ENCODE data around the gene DLGAP1. TPM values are rescaled to one million over a fixed set of nuclear protein-coding genes. Genes with fewer than 3 reads are reported as not detected.

The DLGAP1 gene
- total RNA-seq, 1 experiment from 2014 or later: 0.39 TPM

GRCh38 chr18:4299395-4299794 is 155.7 kb downstream of the DLGAP1 start:
- no TSS peak for BruUV-seq (replicated peaks)
- Histone ChIP-seq H3K9ac (ENCODE audit: low read length) (no peak overlapping the region), H4K20me1 (ENCODE audit: insufficient read depth) (no peaks in the 10 kb centered on the region), H3K9me2 (ENCODE audit: insufficient read depth) (no peaks in the 10 kb centered on the region), H3K27ac (ENCODE audit: low read depth, low read length) (no peak overlapping the region), H3K4me1 (ENCODE audit: control insufficient read depth in 1 of 2, insufficient read depth in 2 of 2, low read length in 2 of 2) (no peaks in the 10 kb centered on the region), H3K27me3 (ENCODE audit: insufficient read depth, low read length) (no peaks in the 10 kb centered on the region), H3K36me3 (ENCODE audit: control insufficient read depth in 1 of 2, insufficient read depth in 2 of 2, low read length in 2 of 2) (no peaks in the 10 kb centered on the region), H2AFZ (ENCODE audit: low read depth, low read length, poor library complexity, severe bottlenecking) (no peak overlapping the region), H3K4me2 (ENCODE audit: low read length) (no peak overlapping the region), H3K9me3 (ENCODE audit: control insufficient read depth in 1 of 2, insufficient read depth in 1 of 2, low read depth in 1 of 2, low read length in 2 of 2) (peaks cover 0 to 3% of the 10 kb centered on the region in 2 experiments; a peak in 2 of 4 replicates), H3K4me3 (replicated peaks in 1 of 2; ENCODE audit: low read depth in 1 of 2, low read length in 2 of 2) (no peak overlapping the region), H3K79me2 (ENCODE audit: insufficient read depth, low read length) (no peaks in the 10 kb centered on the region)
- no peak for DNase-seq (ENCODE audit: low read depth, low spot score)
- ChIA-PET RAD21 (ENCODE audit: low non-redundant PET in 1 of 2, low total read pairs in 2 of 2, uncharacterized antibody in 2 of 2, unreplicated experiment in 2 of 2) (no interaction called here), CTCF (no interaction called here), POLR2A (no interaction called here)
- no peak for ATAC-seq
- TF ChIP-seq JUND (IDR thresholded peaks at IDR 0.05) (no peak), MAX (IDR thresholded peaks at IDR 0.05) (no peak), ZFX (IDR thresholded peaks at IDR 0.05) (no peak), ATF3 (IDR thresholded peaks at IDR 0.05) (no peak), EZH2 (IDR thresholded peaks at IDR 0.05) (no peak), EGR1 (IDR thresholded peaks at IDR 0.05; ENCODE audit: low read depth) (no peak), CEBPB (IDR thresholded peaks at IDR 0.05; ENCODE audit: low read depth) (no peak)
- intact Hi-C loops (cut with micrococcal nuclease): no loop called here

GRCh38 chr18:4293337-4293736 is 161.8 kb downstream of the DLGAP1 start:
- Histone ChIP-seq H3K4me2 (ENCODE audit: low read length) (no peak overlapping the region), H3K27ac (ENCODE audit: low read depth, low read length) (no peak overlapping the region), H3K9ac (ENCODE audit: low read length) (no peak overlapping the region), H3K9me3 (ENCODE audit: control insufficient read depth in 1 of 2, insufficient read depth in 1 of 2, low read depth in 1 of 2, low read length in 2 of 2) (peaks cover 3 to 6% of the 10 kb centered on the region in 2 experiments; a peak in 2 of 4 replicates), H3K4me1 (ENCODE audit: control insufficient read depth in 1 of 2, insufficient read depth in 2 of 2, low read length in 2 of 2) (no peaks in the 10 kb centered on the region), H3K79me2 (ENCODE audit: insufficient read depth, low read length) (no peaks in the 10 kb centered on the region), H3K36me3 (ENCODE audit: control insufficient read depth in 1 of 2, insufficient read depth in 2 of 2, low read length in 2 of 2) (no peaks in the 10 kb centered on the region), H2AFZ (ENCODE audit: low read depth, low read length, poor library complexity, severe bottlenecking) (no peak overlapping the region), H3K4me3 (replicated peaks in 1 of 2; ENCODE audit: low read depth in 1 of 2, low read length in 2 of 2) (no peak overlapping the region), H3K9me2 (ENCODE audit: insufficient read depth) (no peaks in the 10 kb centered on the region), H3K27me3 (ENCODE audit: insufficient read depth, low read length) (no peaks in the 10 kb centered on the region), H4K20me1 (ENCODE audit: insufficient read depth) (no peaks in the 10 kb centered on the region)
- intact Hi-C loops (cut with micrococcal nuclease): no loop called here
- TF ChIP-seq POLR2A (IDR thresholded peaks at IDR 0.05; ENCODE audit: borderline replicate concordance, extremely low read depth, insufficient read depth, insufficient read length): no peak
- no peak for TF ChIP-seq ELF1 (IDR thresholded peaks at IDR 0.05; ENCODE audit: borderline replicate concordance, low read depth)
- no peak for TF ChIP-seq SRF (IDR thresholded peaks at IDR 0.05; ENCODE audit: low read depth)
- no peak for TF ChIP-seq JUND (IDR thresholded peaks at IDR 0.05)
- no peak for TF ChIP-seq REST (IDR thresholded peaks at IDR 0.05; ENCODE audit: low read depth)
- no peak for TF ChIP-seq RAD21 (IDR thresholded peaks at IDR 0.05; ENCODE audit: low read depth)
- TF ChIP-seq SP1 (IDR thresholded peaks at IDR 0.05; ENCODE audit: low read depth): no peak
- no peak for TF ChIP-seq TCF7L2 (IDR thresholded peaks at IDR 0.05; ENCODE audit: borderline replicate concordance, extremely low read depth, insufficient read depth, insufficient read length)
- no peak for TF ChIP-seq CBX3 (IDR thresholded peaks at IDR 0.05; ENCODE audit: low read depth)
- no peak for TF ChIP-seq FOSL1 (IDR thresholded peaks at IDR 0.05; ENCODE audit: low read depth)
- ChIA-PET RAD21 (ENCODE audit: low non-redundant PET in 1 of 2, low total read pairs in 2 of 2, uncharacterized antibody in 2 of 2, unreplicated experiment in 2 of 2) (no interaction called here), CTCF (no interaction called here), POLR2A (no interaction called here)
- no peak for DNase-seq (ENCODE audit: low read depth, low spot score)
- no TSS peak for BruUV-seq (replicated peaks)
- no peak for ATAC-seq

Measured in HCT116 (cell line).